GM13977 (cell line): ENCODE measurements around the gene CTNNA2.

Experiments used
- DNase-seq: peaks from one replicate; pipeline ENCODE4 v3.0.0; 2012; ENCODE audit warnings: low spot score
- CTCF ChIP-seq: IDR thresholded peaks from 2 replicates; pipeline ENCODE4 v1.5.1; 2012; ENCODE audit warnings: mild to moderate bottlenecking, control low read depth; ENCODE audit not compliant: insufficient read depth; ENCODE audit errors: extremely low read depth, missing control alignments
- in situ Hi-C: fragments of 300-500 bp; cut with MboI; formaldehyde crosslinking; loops from one replicate; pipeline ENCODE4 v1.12.0; 2022; ENCODE audit warnings: low sequenced_read_pairs, low pct_unique_long_range_greater_than_20kb, mixed read lengths, inconsistent platforms; ENCODE audit not compliant: unreplicated experiment

CTNNA2 gene

GRCh38 chr2:79638954-79639353, 126.1 kb downstream of the CTNNA2 start:
- in situ Hi-C loops, result no loop called here

GRCh38 chr2:79640001-79640400, 127.2 kb downstream of the CTNNA2 start:
- DNase-seq, result no peak
- in situ Hi-C loops, result no loop called here
- no peak for TF ChIP-seq CTCF

More at GRCh38 chr2:79638954-79639353, 126.1 kb downstream of the CTNNA2 start:
- no peak for TF ChIP-seq CTCF
- no peak for DNase-seq

GRCh38 chr2:79649531-79649930, 136.7 kb downstream of the CTNNA2 start:
- DNase-seq, result no peak
- no peak for TF ChIP-seq CTCF
- in situ Hi-C loops, result no loop called here

GRCh38 chr2:79660557-79660956, 147.7 kb downstream of the CTNNA2 start:
- TF ChIP-seq CTCF, result no peak
- DNase-seq, result no peak

GRCh38 chr2:79665091-79665490, 152.2 kb downstream of the CTNNA2 start:
- DNase-seq, result no peak
- in situ Hi-C loops, result no loop called here

More at GRCh38 chr2:79660557-79660956, 147.7 kb downstream of the CTNNA2 start:
- in situ Hi-C loops, result no loop called here

GRCh38 chr2:79666430-79666829, 153.6 kb downstream of the CTNNA2 start:
- no peak for TF ChIP-seq CTCF
- in situ Hi-C loops, result no loop called here
- no peak for DNase-seq

More at GRCh38 chr2:79665091-79665490, 152.2 kb downstream of the CTNNA2 start:
- TF ChIP-seq CTCF, result no peak

GRCh38 chr2:79669714-79670113, 156.9 kb downstream of the CTNNA2 start:
- in situ Hi-C loops, result no loop called here
- no peak for TF ChIP-seq CTCF
- no peak for DNase-seq
